Endodermal cell (in vitro differentiated cells): ENCODE results near the gene RSRP1. TPM values are rescaled to one million over a fixed set of nuclear protein-coding genes. Genes with fewer than 3 reads are reported as not detected.
A peak's percentile ranks its signal among the peaks of the same experiment; 100 is the strongest.
"Not testable (repeated sequence)": the region's sequence is repeated elsewhere in the genome, so short reads cannot be mapped to it uniquely, and the experiment has no call there.

Source experiments
- DNase-seq: peaks from one replicate; pipeline ENCODE4 v3.0.0-alpha.2; 2017
- H3K27ac ChIP-seq: 2 replicates; pipeline ENCODE4 v1.5.1; 2013; ENCODE audit warnings: mild to moderate bottlenecking, low read depth, low read length, moderate library complexity
- H3K27me3 ChIP-seq: 2 replicates; pipeline ENCODE4 v1.6.1; 2013; ENCODE audit warnings: mild to moderate bottlenecking, low read length, moderate library complexity; ENCODE audit not compliant: insufficient read depth, control insufficient read depth, poor library complexity, severe bottlenecking
- H3K36me3 ChIP-seq: 2 replicates; pipeline ENCODE4 v1.7.0; 2013; ENCODE audit warnings: mild to moderate bottlenecking, low read length, moderate library complexity; ENCODE audit not compliant: control insufficient read depth, insufficient read depth
- H3K4me1 ChIP-seq: one replicate; pipeline ENCODE4 v1.7.0; 2013; ENCODE audit warnings: low read length; ENCODE audit not compliant: control insufficient read depth, insufficient read depth
- H3K4me3 ChIP-seq: 2 replicates; pipeline ENCODE4 v1.5.1; 2013; ENCODE audit warnings: mild to moderate bottlenecking, low read length, moderate library complexity
- H3K9ac ChIP-seq: 2 replicates; pipeline ENCODE4 v1.6.1; 2013; ENCODE audit warnings: mild to moderate bottlenecking, low read length, moderate library complexity; ENCODE audit not compliant: poor library complexity, severe bottlenecking; ENCODE audit errors: extremely low read depth
- H3K9me3 ChIP-seq: 2 replicates; pipeline ENCODE4 v1.6.1; 2013; ENCODE audit warnings: mild to moderate bottlenecking, low read length, moderate library complexity; ENCODE audit not compliant: control insufficient read depth
- H3K27ac Mint-ChIP-seq: 2 replicates; pipeline ENCODE4 v1.8.0; 2020; ENCODE audit warnings: mixed read lengths
- H3K27me3 Mint-ChIP-seq: 2 replicates; pipeline ENCODE4 v1.8.0; 2021; ENCODE audit warnings: mild to moderate bottlenecking, mixed read lengths; ENCODE audit not compliant: insufficient read depth
- H3K36me3 Mint-ChIP-seq: 2 replicates; pipeline ENCODE4 v1.8.0; 2020; ENCODE audit warnings: low read depth, mixed read lengths
- H3K4me1 Mint-ChIP-seq: 2 replicates; pipeline ENCODE4 v1.8.0; 2020; ENCODE audit warnings: mixed read lengths
- H3K4me3 Mint-ChIP-seq: 2 replicates; pipeline ENCODE4 v1.8.0; 2020; ENCODE audit warnings: mild to moderate bottlenecking, moderate library complexity, mixed read lengths
- H3K9me3 Mint-ChIP-seq: 2 replicates; pipeline ENCODE4 v1.8.0; 2020; ENCODE audit warnings: mild to moderate bottlenecking, mixed read lengths
- WGBS, 2 experiments: methylation state at CpG; one replicate each; pipeline versions ENCODE4 v1.1.5 to v1.1.7; 2013; ENCODE audit warnings: missing lambda C conversion rate in 2 of 2, mixed read lengths in 1 of 2; ENCODE audit not compliant: insufficient coverage in 1 of 2, insufficient read length in 1 of 2; 5-methylcytosine and 5-hydroxymethylcytosine counted together
- long read RNA-seq, 4 experiments: library from polyadenylated mRNA in 2 of 4; library from RNA in 1 of 4; library from capped mRNA in 1 of 4; stranded (forward) in 3 of 4; unstranded in 1 of 4; transcript quantifications; one replicate each; pipeline ENCODE4 v2.0.0, GENCODE V29; 2020 to 2021; ENCODE audit warnings: inconsistent platforms in 1 of 4
- polyA plus RNA-seq, 2 experiments: library from polyadenylated mRNA; stranded (reverse); fragments of 50-300 nt; gene quantifications; one replicate each; pipeline ENCODE4 v1.2.3, GENCODE V29; 2013
- total RNA-seq, 2 donors: library from RNA; stranded (reverse); fragmentation: NEBNext Ultra II Directional in 1 of 2; extraction: Animal tissue kit (Norgen Biotek cat#: 25700) in 1 of 2; gene quantifications; 2 replicates in 1 of 2; 3 replicates in 1 of 2; pipeline ENCODE4 v1.2.1, GENCODE V29; 2021
- TF ChIP-seq, protein P1 (sequence below): fragments of 200-600 bp; sonication (generic); conservative IDR thresholded peaks from 2 replicates; pipeline ENCODE4 v1.5.0; 2021; ENCODE audit warnings: antibody characterized with exemption, mild to moderate bottlenecking

The RSRP1 gene, protein sequence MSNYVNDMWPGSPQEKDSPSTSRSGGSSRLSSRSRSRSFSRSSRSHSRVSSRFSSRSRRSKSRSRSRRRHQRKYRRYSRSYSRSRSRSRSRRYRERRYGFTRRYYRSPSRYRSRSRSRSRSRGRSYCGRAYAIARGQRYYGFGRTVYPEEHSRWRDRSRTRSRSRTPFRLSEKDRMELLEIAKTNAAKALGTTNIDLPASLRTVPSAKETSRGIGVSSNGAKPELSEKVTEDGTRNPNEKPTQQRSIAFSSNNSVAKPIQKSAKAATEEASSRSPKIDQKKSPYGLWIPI
- total RNA-seq: 10 to 100 TPM; 90.3 to 92.5 TPM
- 70.9 TPM for polyA plus RNA-seq (2013, experiment 1 of 2)
- polyA plus RNA-seq (2013, experiment 2 of 2): 67.3 TPM
- long read RNA-seq, experiment 1, partial matches to known transcripts: 0 of 5 reads
- long read RNA-seq, experiment 1, other reads (novel, unspliced or antisense): 4 of 5 reads
- long read RNA-seq, experiment 2, transcript RSRP1-207 (4 exons, 2,941 nt): major isoform, 9 of 35 reads
- long read RNA-seq, experiment 2, partial matches to known transcripts: 1 of 35 reads
- long read RNA-seq, experiment 2, other reads (novel, unspliced or antisense): 24 of 35 reads
- long read RNA-seq, experiment 3, transcript RSRP1-202 (3 exons, 1,954 nt): minor isoform, 10 of 88 reads
- long read RNA-seq, experiment 3, transcript RSRP1-201 (5 exons, 1,502 nt): minor isoform, 5 of 88 reads
- long read RNA-seq, experiment 3, transcript RSRP1-207 (4 exons, 2,941 nt): major isoform, 13 of 88 reads
- long read RNA-seq, experiment 3, partial matches to known transcripts: 19 of 88 reads
- long read RNA-seq, experiment 3, other reads (novel, unspliced or antisense): 39 of 88 reads
- long read RNA-seq, experiment 4, transcript RSRP1-201 (5 exons, 1,502 nt): major isoform, 10 of 25 reads
- long read RNA-seq, experiment 4, partial matches to known transcripts: 3 of 25 reads
- long read RNA-seq, experiment 4, other reads (novel, unspliced or antisense): 9 of 25 reads

DNA sequence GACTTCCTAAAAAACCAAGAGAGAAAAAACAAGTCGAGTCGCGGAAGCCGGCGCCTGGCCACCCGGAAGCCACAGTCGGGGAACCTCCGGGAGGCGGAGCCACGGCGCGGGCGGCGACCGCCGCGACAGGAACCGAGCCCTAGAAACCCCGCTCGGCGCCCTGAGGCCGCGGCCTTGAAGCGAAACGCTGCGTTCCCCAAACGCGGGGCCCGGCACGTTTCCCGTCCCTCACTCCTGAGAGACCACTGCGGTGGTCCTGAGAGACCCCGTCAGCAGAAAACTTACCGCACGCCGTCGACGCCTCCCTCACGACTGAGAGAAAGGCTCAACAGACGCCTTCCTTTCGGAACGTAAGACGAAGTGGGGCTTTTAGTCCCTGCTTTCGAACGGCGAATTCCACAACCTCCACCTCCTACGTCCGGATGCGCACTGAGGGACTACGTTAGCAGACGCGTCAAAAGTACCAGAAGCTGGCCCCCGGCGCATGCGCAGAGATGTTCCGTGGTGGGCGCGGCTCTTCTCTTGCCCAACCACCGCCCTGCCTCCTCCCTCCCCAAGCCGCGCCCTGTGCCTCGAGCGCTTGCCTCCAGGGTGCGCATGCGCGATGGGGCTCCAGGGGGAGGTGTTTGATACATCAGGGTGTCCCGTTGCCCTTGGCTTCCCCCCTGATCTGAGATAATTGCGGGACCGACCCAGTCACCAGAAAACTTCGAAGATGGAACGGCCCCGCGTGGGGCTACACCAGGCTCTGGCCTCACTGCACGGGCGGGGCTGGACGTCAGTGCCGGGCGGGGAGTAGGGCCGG is at the start of gene RSRP1:
TSS of gene RSRP1 (minus strand) at position 431 of the 805 bp plus-strand sequence. CDS start 491 bp downstream, outside the sequence.
- peak within 1 kb of the TSS; percentile 92 for H3K9ac ChIP-seq
- H3K4me1 ChIP-seq: peaks cover 4% of the 10 kb centered on the region
- Mint-ChIP-seq H3K9me3 (no peaks in the 10 kb centered on the region), H3K36me3 (peaks cover 40% of the 10 kb centered on the region), H3K4me1 (peaks cover 24% of the 10 kb centered on the region), H3K27ac (peak within 1 kb of the TSS; percentile 98), H3K4me3 (peak within 1 kb of the TSS; percentile 96), H3K27me3 (no peaks in the 10 kb centered on the region)
- no peaks in the 10 kb centered on the region for H3K27me3 ChIP-seq
- no peaks in the 10 kb centered on the region for H3K9me3 ChIP-seq
- WGBS, 2 experiments: 0% methylated on average over 21 to 79 of the region's 79 CpGs
- H3K27ac ChIP-seq: peak within 1 kb of the TSS; percentile 94
- H3K36me3 ChIP-seq: peaks cover 44% of the 10 kb centered on the region
- DNase-seq: peak; percentile 100
- TF ChIP-seq, protein P1, sequence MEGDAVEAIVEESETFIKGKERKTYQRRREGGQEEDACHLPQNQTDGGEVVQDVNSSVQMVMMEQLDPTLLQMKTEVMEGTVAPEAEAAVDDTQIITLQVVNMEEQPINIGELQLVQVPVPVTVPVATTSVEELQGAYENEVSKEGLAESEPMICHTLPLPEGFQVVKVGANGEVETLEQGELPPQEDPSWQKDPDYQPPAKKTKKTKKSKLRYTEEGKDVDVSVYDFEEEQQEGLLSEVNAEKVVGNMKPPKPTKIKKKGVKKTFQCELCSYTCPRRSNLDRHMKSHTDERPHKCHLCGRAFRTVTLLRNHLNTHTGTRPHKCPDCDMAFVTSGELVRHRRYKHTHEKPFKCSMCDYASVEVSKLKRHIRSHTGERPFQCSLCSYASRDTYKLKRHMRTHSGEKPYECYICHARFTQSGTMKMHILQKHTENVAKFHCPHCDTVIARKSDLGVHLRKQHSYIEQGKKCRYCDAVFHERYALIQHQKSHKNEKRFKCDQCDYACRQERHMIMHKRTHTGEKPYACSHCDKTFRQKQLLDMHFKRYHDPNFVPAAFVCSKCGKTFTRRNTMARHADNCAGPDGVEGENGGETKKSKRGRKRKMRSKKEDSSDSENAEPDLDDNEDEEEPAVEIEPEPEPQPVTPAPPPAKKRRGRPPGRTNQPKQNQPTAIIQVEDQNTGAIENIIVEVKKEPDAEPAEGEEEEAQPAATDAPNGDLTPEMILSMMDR: no peak
- H3K4me3 ChIP-seq: peak within 1 kb of the TSS; percentile 100

DNA sequence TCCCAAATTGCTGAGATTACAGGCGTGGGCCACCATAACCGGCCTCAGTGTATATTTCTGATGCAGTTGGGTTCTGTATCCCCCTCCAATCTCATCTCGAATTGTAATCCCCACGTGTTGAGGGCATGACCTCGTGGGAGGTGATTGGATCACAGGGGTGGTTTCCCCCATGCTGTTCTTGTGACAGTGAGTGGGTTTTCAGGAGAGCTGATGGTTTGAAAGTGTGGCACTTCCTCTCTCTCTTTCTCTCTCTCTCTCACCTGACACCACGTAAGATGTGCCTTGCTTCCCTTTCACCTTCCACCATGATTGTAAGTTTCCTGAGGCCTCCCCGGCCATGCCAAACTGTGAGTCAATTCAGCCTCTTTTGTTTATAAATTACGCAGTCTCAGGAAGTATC is 49.2 kb upstream of the RSRP1 start:
- WGBS, 2 experiments: 68% methylated on average over 4 of the region's 8 CpGs; no CpG with 5 or more reads in 1 of the 2 experiments
- not testable (repeated sequence) for H3K9me3 Mint-ChIP-seq

DNA sequence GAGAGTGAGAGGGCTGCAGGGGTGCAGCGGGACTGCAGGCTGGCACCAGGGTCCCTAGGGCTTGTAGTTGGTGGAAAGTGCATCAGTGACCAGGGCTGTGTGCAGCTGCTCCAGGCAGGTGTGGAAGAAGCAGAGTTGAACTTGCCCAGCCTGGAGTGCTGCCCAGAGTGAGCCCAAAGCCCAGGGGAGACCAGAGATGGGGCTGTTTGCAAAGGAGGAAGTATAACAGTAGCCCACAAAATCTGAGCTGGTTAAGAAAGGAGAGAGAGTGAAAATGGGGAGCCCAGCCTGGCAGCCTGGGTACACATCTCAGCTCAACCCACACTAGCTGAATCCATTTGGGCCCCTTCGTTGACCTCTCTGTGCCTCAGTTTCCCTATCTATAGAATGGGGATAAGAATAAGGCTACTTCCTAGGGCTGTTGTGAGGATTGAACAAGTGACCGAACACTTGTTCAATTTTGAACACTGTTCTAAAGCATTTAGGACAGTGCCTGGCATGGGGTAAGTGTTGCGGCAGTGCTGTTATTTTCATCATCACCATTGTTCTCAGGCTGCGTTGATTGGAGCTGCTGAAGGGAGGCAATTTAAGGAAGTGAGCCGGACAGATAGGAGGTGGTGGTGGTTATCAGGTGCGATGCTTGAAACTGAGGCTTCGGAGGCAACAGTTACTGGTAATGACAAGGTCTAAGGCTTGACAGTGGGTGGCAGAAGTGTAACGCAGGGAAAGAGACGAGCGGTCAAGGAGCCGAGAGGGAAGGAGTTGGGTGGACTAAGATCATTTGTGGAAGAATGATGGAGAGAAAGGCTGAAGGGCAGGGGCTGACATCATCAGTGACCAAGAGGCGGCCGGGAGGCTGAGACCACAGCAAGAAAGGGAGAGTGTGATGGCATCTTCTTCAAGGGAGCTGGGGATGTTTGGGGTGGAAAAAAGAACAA is 47.9 kb upstream of the RSRP1 start:
- H3K4me1 ChIP-seq, H3K36me3 Mint-ChIP-seq, H3K27ac Mint-ChIP-seq, H3K9ac ChIP-seq, H3K9me3 Mint-ChIP-seq, H3K4me1 Mint-ChIP-seq, DNase-seq, H3K9me3 ChIP-seq, H3K36me3 ChIP-seq, H3K27me3 Mint-ChIP-seq, H3K4me3 ChIP-seq, H3K4me3 Mint-ChIP-seq, H3K27me3 ChIP-seq, H3K27ac ChIP-seq: not testable (repeated sequence)
- 88 to 92% methylated on average over 2 to 3 of the region's 14 CpGs for WGBS, 2 experiments

More for the DNA sequence above, 49.2 kb upstream of the RSRP1 start:
- H3K27me3 Mint-ChIP-seq, H3K9me3 ChIP-seq, H3K4me3 ChIP-seq, H3K36me3 ChIP-seq, DNase-seq, H3K27ac ChIP-seq, H3K4me1 Mint-ChIP-seq, H3K27ac Mint-ChIP-seq, H3K4me1 ChIP-seq, H3K36me3 Mint-ChIP-seq, H3K4me3 Mint-ChIP-seq, H3K27me3 ChIP-seq, H3K9ac ChIP-seq: not testable (repeated sequence)

DNA sequence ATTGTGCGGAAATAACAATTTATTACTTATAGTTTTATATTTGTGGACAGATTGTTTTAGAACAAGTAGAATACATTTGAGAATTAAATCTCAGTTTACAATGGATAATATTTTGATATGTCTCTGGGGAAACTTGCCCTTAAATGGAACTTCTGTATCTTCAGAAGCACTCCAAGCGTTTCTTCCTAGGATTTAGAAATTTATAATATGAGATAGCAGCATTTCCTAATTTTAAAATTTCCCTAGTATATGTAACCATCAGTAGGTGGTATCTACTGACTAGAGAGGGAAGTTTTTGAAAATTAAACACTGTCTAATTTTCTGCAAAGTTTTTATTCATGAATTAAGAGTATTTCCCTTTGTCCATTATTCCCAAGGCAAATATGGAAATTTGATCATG is 46.2 kb upstream of the RSRP1 start:
- H3K4me1 ChIP-seq, DNase-seq, H3K4me1 Mint-ChIP-seq, H3K27ac ChIP-seq, H3K9me3 Mint-ChIP-seq, H3K9ac ChIP-seq, H3K27ac Mint-ChIP-seq, H3K27me3 ChIP-seq, H3K9me3 ChIP-seq, H3K4me3 ChIP-seq, H3K4me3 Mint-ChIP-seq, H3K36me3 Mint-ChIP-seq, H3K27me3 Mint-ChIP-seq, H3K36me3 ChIP-seq: not testable (repeated sequence)
- 100% methylated on average over 1 of the region's 2 CpGs; no CpG with 5 or more reads in 1 of the 2 experiments for WGBS, 2 experiments
